Fibroblast of lung (primary cell): ENCODE results near the gene CRACDL. TPM values are rescaled to one million over a fixed set of nuclear protein-coding genes. Genes with fewer than 3 reads are reported as not detected.

Experiments used
- DNase-seq, 2 donors: peaks; one replicate each; pipeline versions ENCODE4 v3.0.0 to v3.0.0-alpha.2; 2010; ENCODE audit warnings: low read depth in 2 of 2
- H2AFZ ChIP-seq: 2 replicates; pipeline ENCODE4 v1.5.1; 2012; ENCODE audit warnings: low read length, control low read depth, inconsistent platforms
- H3K27ac ChIP-seq: 2 replicates; pipeline ENCODE4 v1.5.1; 2011; ENCODE audit warnings: low read length, control low read depth; ENCODE audit not compliant: insufficient read depth
- H3K27me3 ChIP-seq: 2 replicates; pipeline ENCODE4 v1.5.1; 2011; ENCODE audit warnings: mild to moderate bottlenecking, low read length; ENCODE audit not compliant: control insufficient read depth, insufficient read depth
- H3K36me3 ChIP-seq: 2 replicates; pipeline ENCODE4 v1.5.1; 2011; ENCODE audit warnings: low read length; ENCODE audit not compliant: control insufficient read depth, insufficient read depth
- H3K4me1 ChIP-seq: 2 replicates; pipeline ENCODE4 v1.5.1; 2011; ENCODE audit warnings: low read length; ENCODE audit not compliant: control insufficient read depth, insufficient read depth; ENCODE audit errors: extremely low read depth
- H3K4me2 ChIP-seq: 2 replicates; pipeline ENCODE4 v1.5.1; 2011; ENCODE audit warnings: low read length, control low read depth; ENCODE audit not compliant: insufficient read depth; ENCODE audit errors: extremely low read depth
- H3K4me3 ChIP-seq, 4 experiments: fragments of 200-600 bp in 1 of 4; sonication (generic) in 1 of 4; replicated peaks in 1 of 4; 2 replicates each; pipeline ENCODE4 v1.5.1; 2011 to 2016; ENCODE audit warnings: low read length in 4 of 4, low read depth in 3 of 4, mild to moderate bottlenecking in 3 of 4, control low read depth in 2 of 4, inconsistent platforms in 1 of 4, mixed read lengths in 1 of 4; ENCODE audit not compliant: insufficient read depth in 1 of 4; ENCODE audit errors: control extremely low read depth in 1 of 4
- H3K79me2 ChIP-seq: 2 replicates; pipeline ENCODE4 v1.5.1; 2012; ENCODE audit warnings: mild to moderate bottlenecking, low read length, inconsistent platforms; ENCODE audit not compliant: control insufficient read depth, insufficient read depth
- H3K9ac ChIP-seq: 2 replicates; pipeline ENCODE4 v1.5.1; 2011; ENCODE audit warnings: mild to moderate bottlenecking, low read length, control low read depth; ENCODE audit not compliant: insufficient read depth
- H3K9me3 ChIP-seq: 2 replicates; pipeline ENCODE4 v1.5.1; 2012; ENCODE audit warnings: low read depth, low read length; ENCODE audit not compliant: control insufficient read depth, insufficient read depth
- H4K20me1 ChIP-seq: 2 replicates; pipeline ENCODE4 v1.5.1; 2011; ENCODE audit warnings: low read length; ENCODE audit not compliant: control insufficient read depth, insufficient read depth; ENCODE audit errors: extremely low read depth
- EZH2 ChIP-seq: IDR thresholded peaks from 2 replicates; pipeline ENCODE4 v1.5.1; 2012; ENCODE audit warnings: low read length, control low read depth, mild to moderate bottlenecking; ENCODE audit errors: missing control alignments
- polyA plus RNA-seq, 2 donors: library from polyadenylated mRNA; depleted of rRNA in 1 of 2; stranded (reverse) in 1 of 2; unstranded in 1 of 2; fragments of >200 nt; gene quantifications; 2 replicates each; pipeline ENCODE4 v1.2.1, GENCODE V29; 2011 to 2012; ENCODE audit warnings: missing spikeins in 1 of 2
- total RNA-seq: library from RNA; depleted of rRNA; stranded (reverse); fragments of >200 nt; gene quantifications from 2 replicates; pipeline ENCODE4 v1.2.1, GENCODE V29; 2014
- TF ChIP-seq, protein P1 (sequence below), 2 donors: IDR thresholded peaks in 1 of 2; conservative IDR thresholded peaks in 1 of 2; 1 replicate in 1 of 2; 2 replicates in 1 of 2; pipeline ENCODE4 v1.5.1; 2011 to 2012; ENCODE audit warnings: low read length in 2 of 2, control low read depth in 1 of 2, inconsistent platforms in 1 of 2, low read depth in 1 of 2, mild to moderate bottlenecking in 1 of 2

The CRACDL gene
- total and polyA plus RNA-seq, 2 donors (not counting 1 experiment from before 2014, with no cell fraction given), result not detected

DNA sequence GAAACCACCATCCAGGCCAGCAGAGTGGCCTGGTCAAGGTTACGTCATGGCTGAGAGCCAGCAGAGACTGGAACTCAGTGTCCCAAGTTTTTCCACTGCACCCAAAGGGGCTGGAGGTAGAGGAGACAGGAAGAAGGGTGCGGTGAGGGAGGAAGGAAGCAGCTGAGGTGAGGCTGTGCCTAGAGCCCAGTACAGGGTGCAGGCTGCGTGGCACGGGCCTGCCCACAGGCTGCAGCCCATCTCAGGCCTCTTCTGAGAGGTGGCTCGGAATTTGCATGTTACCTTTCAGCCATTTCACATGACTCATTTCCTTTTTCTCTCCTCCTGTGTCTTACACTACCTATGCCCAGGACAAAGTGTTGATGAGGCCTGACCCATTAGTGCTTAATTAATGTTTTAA is 191.4 kb downstream of the CRACDL start:
- Histone ChIP-seq H3K9me3 (no peaks in the 10 kb centered on the region), H3K27me3 (peaks cover 2% of the 10 kb centered on the region)
- TF ChIP-seq, protein P1, sequence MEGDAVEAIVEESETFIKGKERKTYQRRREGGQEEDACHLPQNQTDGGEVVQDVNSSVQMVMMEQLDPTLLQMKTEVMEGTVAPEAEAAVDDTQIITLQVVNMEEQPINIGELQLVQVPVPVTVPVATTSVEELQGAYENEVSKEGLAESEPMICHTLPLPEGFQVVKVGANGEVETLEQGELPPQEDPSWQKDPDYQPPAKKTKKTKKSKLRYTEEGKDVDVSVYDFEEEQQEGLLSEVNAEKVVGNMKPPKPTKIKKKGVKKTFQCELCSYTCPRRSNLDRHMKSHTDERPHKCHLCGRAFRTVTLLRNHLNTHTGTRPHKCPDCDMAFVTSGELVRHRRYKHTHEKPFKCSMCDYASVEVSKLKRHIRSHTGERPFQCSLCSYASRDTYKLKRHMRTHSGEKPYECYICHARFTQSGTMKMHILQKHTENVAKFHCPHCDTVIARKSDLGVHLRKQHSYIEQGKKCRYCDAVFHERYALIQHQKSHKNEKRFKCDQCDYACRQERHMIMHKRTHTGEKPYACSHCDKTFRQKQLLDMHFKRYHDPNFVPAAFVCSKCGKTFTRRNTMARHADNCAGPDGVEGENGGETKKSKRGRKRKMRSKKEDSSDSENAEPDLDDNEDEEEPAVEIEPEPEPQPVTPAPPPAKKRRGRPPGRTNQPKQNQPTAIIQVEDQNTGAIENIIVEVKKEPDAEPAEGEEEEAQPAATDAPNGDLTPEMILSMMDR (conservative IDR thresholded peaks at IDR 0.05 in 1 of 2, IDR thresholded peaks at IDR 0.05 in 1 of 2; ENCODE audit: low read depth in 1 of 2, low read length in 2 of 2), result no peak
- TF ChIP-seq EZH2, result no peak

More for the DNA sequence above, 191.4 kb downstream of the CRACDL start:
- H3K4me1 ChIP-seq, result no peaks in the 10 kb centered on the region
- no peaks in the 10 kb centered on the region for H3K36me3 ChIP-seq
- no peak for DNase-seq
- H3K9ac ChIP-seq, result no peak overlapping the region
- H2AFZ ChIP-seq, result no peak overlapping the region
- no peaks in the 10 kb centered on the region for H4K20me1 ChIP-seq
- H3K79me2 ChIP-seq, result no peaks in the 10 kb centered on the region
- no peak overlapping the region for H3K4me3 ChIP-seq
- H3K4me2 ChIP-seq, result no peak overlapping the region
- H3K27ac ChIP-seq, result no peak overlapping the region

Other genes with a start within 250 kb of the CRACDL start
- gene MGAT4A, start 205.1 kb downstream of the CRACDL start, total RNA-seq, result 0.17 and 0.26 TPM in 2 replicates
- gene MGAT4A, start 205.1 kb downstream of the CRACDL start, polyA plus RNA-seq, result 0.08 and 0.10 TPM in 2 replicates
- under 0.01 TPM in 1 of 2 replicates, not detected in the other for gene C2orf15, start 205.5 kb upstream of the CRACDL start, total RNA-seq
- gene C2orf15, start 205.5 kb upstream of the CRACDL start, polyA plus RNA-seq, result 0.07 and 0.09 TPM in 2 replicates
- gene TSGA10, start 218.7 kb upstream of the CRACDL start, total RNA-seq, result 5.3 and 5.9 TPM in 2 replicates
- 0.65 and 0.70 TPM in 2 replicates for gene TSGA10, start 218.7 kb upstream of the CRACDL start, polyA plus RNA-seq
- 7.6 and 10.5 TPM in 2 replicates for gene LIPT1, start 218.7 kb upstream of the CRACDL start, total RNA-seq
- gene LIPT1, start 218.7 kb upstream of the CRACDL start, polyA plus RNA-seq, result 4.4 and 5.9 TPM in 2 replicates
- gene MITD1, start 244.8 kb upstream of the CRACDL start, total RNA-seq, result 27.1 and 28.8 TPM in 2 replicates
- 25.3 and 25.5 TPM in 2 replicates for gene MITD1, start 244.8 kb upstream of the CRACDL start, polyA plus RNA-seq
- gene MRPL30, start 245.0 kb upstream of the CRACDL start, total RNA-seq, result 34.9 and 39.3 TPM in 2 replicates
- gene MRPL30, start 245.0 kb upstream of the CRACDL start, polyA plus RNA-seq, result 23.1 and 26.8 TPM in 2 replicates